ENCODE results near the gene MCM5. TPM values are rescaled to one million over a fixed set of nuclear protein-coding genes. Genes with fewer than 3 reads are reported as not detected.
A peak's percentile ranks its signal among the peaks of the same experiment; 100 is the strongest.

Gene MCM5
- total RNA-seq, 1 experiment from 2014 or later = 194 TPM

GRCh38 chr22:35392357-35392756, 7.6 kb upstream of the MCM5 start:
- no peaks in the 10 kb centered on the region for H3K27me3 ChIP-seq (ENCODE audit: insufficient read depth, low read length)
- no peaks in the 10 kb centered on the region for H3K79me2 ChIP-seq (ENCODE audit: insufficient read depth, low read length)
- intact Hi-C loops (cut with micrococcal nuclease) = no loop called here
- ATAC-seq (no peak), DNase-seq (ENCODE audit: low read depth, low spot score) (no peak)
- BruUV-seq (replicated peaks) = TSS peak; percentile 37
- ChIA-PET POLR2A (interaction anchor here (0.5 kb wide), 1 partner anchor 143 kb away, joined by 3 read pairs; no protein-coding TSS in a partner anchor), CTCF (no interaction called here), RAD21 (ENCODE audit: low non-redundant PET in 1 of 2, low total read pairs in 2 of 2, uncharacterized antibody in 2 of 2, unreplicated experiment in 2 of 2) (no interaction called here)
- H3K4me2 ChIP-seq (ENCODE audit: low read length) = no peak overlapping the region
- H3K36me3 ChIP-seq (ENCODE audit: control insufficient read depth in 1 of 2, insufficient read depth in 2 of 2, low read length in 2 of 2) = peaks cover 5 to 25% of the 10 kb centered on the region in 2 experiments
- H3K4me3 ChIP-seq (replicated peaks in 1 of 2; ENCODE audit: low read depth in 1 of 2, low read length in 2 of 2) = no peak overlapping the region
- TF ChIP-seq, protein P1, sequence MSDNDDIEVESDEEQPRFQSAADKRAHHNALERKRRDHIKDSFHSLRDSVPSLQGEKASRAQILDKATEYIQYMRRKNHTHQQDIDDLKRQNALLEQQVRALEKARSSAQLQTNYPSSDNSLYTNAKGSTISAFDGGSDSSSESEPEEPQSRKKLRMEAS (IDR thresholded peaks at IDR 0.05) = no peak
- no peak overlapping the region for H3K27ac ChIP-seq (ENCODE audit: low read depth, low read length)
- peaks cover 0 to 2% of the 10 kb centered on the region in 2 experiments; a peak in 1 of 4 replicates for H3K4me1 ChIP-seq (ENCODE audit: control insufficient read depth in 1 of 2, insufficient read depth in 2 of 2, low read length in 2 of 2)
- H4K20me1 ChIP-seq (ENCODE audit: insufficient read depth) = no peaks in the 10 kb centered on the region
- H2AFZ ChIP-seq (ENCODE audit: low read depth, low read length, poor library complexity, severe bottlenecking) = no peak overlapping the region
- H3K9me3 ChIP-seq (ENCODE audit: control insufficient read depth in 1 of 2, insufficient read depth in 1 of 2, low read depth in 1 of 2, low read length in 2 of 2) = no peaks in the 10 kb centered on the region
- H3K9me2 ChIP-seq (ENCODE audit: insufficient read depth) = no peaks in the 10 kb centered on the region
- H3K9ac ChIP-seq (ENCODE audit: low read length) = no peak overlapping the region

GRCh38 chr22:35393116-35394010, 6.6 kb upstream of the MCM5 start:
- RAD21 ChIA-PET (ENCODE audit: low non-redundant PET in 1 of 2, low total read pairs in 2 of 2, uncharacterized antibody in 2 of 2, unreplicated experiment in 2 of 2) = no interaction called here
- BruUV-seq (replicated peaks) = TSS peak; percentile 59

More at GRCh38 chr22:35393116-35394010, 6.6 kb upstream of the MCM5 start:
- H3K4me1 ChIP-seq (ENCODE audit: control insufficient read depth in 1 of 2, insufficient read depth in 2 of 2, low read length in 2 of 2) = peaks cover 5 to 6% of the 10 kb centered on the region in 2 experiments; a peak in 1 of 4 replicates
- no peaks in the 10 kb centered on the region for H3K79me2 ChIP-seq (ENCODE audit: insufficient read depth, low read length)
- H4K20me1 ChIP-seq (ENCODE audit: insufficient read depth) = no peaks in the 10 kb centered on the region
- ChIA-PET CTCF (no interaction called here), POLR2A (no interaction called here)
- H3K4me2 ChIP-seq (ENCODE audit: low read length) = no peak overlapping the region
- H3K4me3 ChIP-seq (replicated peaks in 1 of 2; ENCODE audit: low read depth in 1 of 2, low read length in 2 of 2) = no peak overlapping the region
- no peak overlapping the region for H3K9ac ChIP-seq (ENCODE audit: low read length)
- no peaks in the 10 kb centered on the region for H3K27me3 ChIP-seq (ENCODE audit: insufficient read depth, low read length)
- intact Hi-C loops (cut with micrococcal nuclease) = no loop called here
- H3K9me3 ChIP-seq (ENCODE audit: control insufficient read depth in 1 of 2, insufficient read depth in 1 of 2, low read depth in 1 of 2, low read length in 2 of 2) = no peaks in the 10 kb centered on the region
- TF ChIP-seq ZFX (IDR thresholded peaks at IDR 0.05) (no peak), ELF1 (IDR thresholded peaks at IDR 0.05; ENCODE audit: borderline replicate concordance, low read depth) (no peak), CTCF (IDR thresholded peaks at IDR 0.05 in 2 of 3, conservative IDR thresholded peaks at IDR 0.05 in 1 of 3; ENCODE audit: borderline replicate concordance in 1 of 3, insufficient read depth in 1 of 3, low read depth in 2 of 3, low read length in 2 of 3) (no peak), FOSL1 (IDR thresholded peaks at IDR 0.05; ENCODE audit: low read depth) (no peak), EZH2 (IDR thresholded peaks at IDR 0.05) (no peak), ZBTB33 (IDR thresholded peaks at IDR 0.05; ENCODE audit: extremely low read depth, insufficient replicate concordance, low read length) (no peak), POLR2A (IDR thresholded peaks at IDR 0.05; ENCODE audit: borderline replicate concordance, extremely low read depth, insufficient read depth, insufficient read length) (no peak), YY1 (IDR thresholded peaks at IDR 0.05; ENCODE audit: extremely low read depth, insufficient replicate concordance, low read depth, low read length) (no peak), ZNF274 (IDR thresholded peaks at IDR 0.05; ENCODE audit: low read depth, low read length) (no peak)
- TF ChIP-seq, protein P1 (IDR thresholded peaks at IDR 0.05) = no peak
- no peaks in the 10 kb centered on the region for H3K9me2 ChIP-seq (ENCODE audit: insufficient read depth)
- H3K36me3 ChIP-seq (ENCODE audit: control insufficient read depth in 1 of 2, insufficient read depth in 2 of 2, low read length in 2 of 2) = peaks cover 3 to 21% of the 10 kb centered on the region in 2 experiments; a peak in 3 of 4 replicates
- ATAC-seq = no peak
- no peak for DNase-seq (ENCODE audit: low read depth, low spot score)
- no peak overlapping the region for H3K27ac ChIP-seq (ENCODE audit: low read depth, low read length)
- H2AFZ ChIP-seq (ENCODE audit: low read depth, low read length, poor library complexity, severe bottlenecking) = no peak overlapping the region

Measured in HCT116 (cell line).